GM21367 (cell line): ENCODE data around the gene RNU7-1.

ENCODE experiments used
- ATAC-seq: cut with Tn5 transposase; IDR thresholded peaks from one replicate; pipeline ENCODE4 v1.9.1; 2021; ENCODE audit not compliant: unreplicated experiment

Gene RNU7-1

DNA sequence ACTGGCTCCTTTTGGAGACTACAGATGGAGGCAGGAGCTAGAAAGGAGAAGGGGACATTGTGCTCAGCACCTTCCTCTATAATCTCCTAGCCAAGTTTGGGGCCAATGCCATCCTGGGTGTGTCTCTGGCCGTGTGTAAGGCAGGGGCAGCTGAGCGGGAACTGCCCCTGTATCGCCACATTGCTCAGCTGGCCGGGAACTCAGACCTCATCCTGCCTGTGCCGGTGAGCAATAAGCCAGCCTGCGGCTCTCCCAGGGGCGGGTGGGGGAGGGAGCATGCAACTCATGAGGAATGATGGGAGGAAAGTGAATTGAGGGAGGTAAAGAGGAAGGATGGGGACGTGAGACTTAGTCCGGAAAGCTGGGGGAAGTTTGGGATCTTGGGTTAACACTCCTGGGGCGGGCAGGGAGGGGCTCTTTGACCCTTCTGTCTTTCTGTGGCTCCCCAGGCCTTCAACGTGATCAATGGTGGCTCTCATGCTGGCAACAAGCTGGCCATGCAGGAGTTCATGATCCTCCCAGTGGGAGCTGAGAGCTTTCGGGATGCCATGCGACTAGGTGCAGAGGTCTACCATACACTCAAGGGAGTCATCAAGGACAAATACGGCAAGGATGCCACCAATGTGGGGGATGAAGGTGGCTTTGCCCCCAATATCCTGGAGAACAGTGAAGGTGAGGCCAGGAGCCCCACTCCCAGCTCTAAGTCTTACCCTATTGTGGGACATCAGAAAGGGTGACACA, 26.0 kb upstream of the RNU7-1 start:
- no peak for ATAC-seq

DNA sequence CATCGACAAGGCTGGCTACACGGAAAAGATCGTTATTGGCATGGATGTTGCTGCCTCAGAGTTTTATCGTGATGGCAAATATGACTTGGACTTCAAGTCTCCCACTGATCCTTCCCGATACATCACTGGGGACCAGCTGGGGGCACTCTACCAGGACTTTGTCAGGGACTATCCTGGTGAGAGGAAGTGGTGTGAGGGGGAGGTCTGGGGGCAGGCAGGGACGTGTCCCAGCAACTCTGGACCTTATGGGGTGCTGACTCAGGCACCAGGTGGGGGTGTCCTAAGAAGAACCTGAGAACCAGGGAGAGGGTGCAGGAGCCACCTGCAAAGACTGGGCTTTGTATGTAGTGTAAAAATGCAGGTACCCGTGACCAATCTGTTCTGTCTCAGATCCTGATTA, 24.0 kb upstream of the RNU7-1 start:
- ATAC-seq, result no peak

DNA sequence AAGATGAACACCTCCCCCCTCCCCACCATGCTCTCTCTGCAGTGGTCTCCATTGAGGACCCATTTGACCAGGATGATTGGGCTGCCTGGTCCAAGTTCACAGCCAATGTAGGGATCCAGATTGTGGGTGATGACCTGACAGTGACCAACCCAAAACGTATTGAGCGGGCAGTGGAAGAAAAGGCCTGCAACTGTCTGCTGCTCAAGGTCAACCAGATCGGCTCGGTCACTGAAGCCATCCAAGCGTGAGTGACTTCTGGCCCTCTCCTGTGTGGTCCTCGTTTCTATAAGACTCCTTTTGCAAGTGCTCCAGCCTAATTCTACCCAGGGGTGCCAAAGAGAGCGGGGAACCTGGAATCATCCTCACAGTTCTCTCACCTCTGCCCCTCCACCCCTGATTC, 22.1 kb upstream of the RNU7-1 start:
- ATAC-seq, result no peak

DNA sequence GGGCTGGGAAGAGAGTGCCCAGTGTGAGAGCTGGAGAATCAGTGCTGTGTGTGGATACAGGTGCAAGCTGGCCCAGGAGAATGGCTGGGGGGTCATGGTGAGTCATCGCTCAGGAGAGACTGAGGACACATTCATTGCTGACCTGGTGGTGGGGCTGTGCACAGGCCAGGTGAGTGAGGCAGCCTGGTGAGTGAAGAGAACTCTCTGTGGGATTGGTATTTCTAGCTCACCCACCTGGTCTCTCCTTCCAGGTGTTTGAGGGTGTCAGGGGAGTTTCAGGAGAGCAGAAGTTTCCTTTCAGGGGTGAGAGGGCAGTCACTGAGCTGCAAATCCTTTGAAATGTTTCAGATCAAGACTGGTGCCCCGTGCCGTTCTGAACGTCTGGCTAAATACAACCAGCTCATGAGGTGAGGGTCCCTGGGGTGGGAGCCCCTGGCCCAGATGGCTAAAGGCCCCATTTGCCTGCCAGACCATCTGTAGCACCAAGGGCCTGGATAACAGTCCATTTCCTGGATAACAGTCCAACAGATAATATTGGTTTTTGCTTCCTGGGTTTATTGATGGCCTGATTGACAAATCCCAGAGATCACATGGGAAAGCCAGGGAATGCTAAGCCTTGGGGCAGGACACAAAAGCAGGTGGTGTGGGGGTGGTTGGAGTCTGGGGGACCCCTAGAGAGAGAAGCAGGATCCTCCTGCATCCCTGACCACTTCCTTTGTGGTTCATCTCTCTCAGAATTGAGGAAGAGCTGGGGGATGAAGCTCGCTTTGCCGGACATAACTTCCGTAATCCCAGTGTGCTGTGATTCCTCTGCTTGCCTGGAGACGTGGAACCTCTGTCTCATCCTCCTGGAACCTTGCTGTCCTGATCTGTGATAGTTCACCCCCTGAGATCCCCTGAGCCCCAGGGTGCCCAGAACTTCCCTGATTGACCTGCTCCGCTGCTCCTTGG, 21.3 kb upstream of the RNU7-1 start:
- no peak for ATAC-seq

DNA sequence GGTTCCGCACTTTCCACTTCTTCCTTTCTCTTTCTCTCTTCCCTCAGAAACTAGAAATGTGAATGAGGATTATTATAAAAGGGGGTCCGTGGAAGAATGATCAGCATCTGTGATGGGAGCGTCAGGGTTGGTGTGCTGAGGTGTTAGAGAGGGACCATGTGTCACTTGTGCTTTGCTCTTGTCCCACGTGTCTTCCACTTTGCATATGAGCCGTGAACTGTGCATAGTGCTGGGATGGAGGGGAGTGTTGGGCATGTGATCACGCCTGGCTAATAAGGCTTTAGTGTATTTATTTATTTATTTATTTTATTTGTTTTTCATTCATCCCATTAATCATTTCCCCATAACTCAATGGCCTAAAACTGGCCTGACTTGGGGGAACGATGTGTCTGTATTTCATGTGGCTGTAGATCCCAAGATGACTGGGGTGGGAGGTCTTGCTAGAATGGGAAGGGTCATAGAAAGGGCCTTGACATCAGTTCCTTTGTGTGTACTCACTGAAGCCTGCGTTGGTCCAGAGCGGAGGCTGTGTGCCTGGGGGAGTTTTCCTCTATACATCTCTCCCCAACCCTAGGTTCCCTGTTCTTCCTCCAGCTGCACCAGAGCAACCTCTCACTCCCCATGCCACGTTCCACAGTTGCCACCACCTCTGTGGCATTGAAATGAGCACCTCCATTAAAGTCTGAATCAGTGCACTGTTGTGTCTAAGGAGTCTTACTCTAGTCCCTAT, 20.4 kb upstream of the RNU7-1 start:
- ATAC-seq, result no peak

DNA sequence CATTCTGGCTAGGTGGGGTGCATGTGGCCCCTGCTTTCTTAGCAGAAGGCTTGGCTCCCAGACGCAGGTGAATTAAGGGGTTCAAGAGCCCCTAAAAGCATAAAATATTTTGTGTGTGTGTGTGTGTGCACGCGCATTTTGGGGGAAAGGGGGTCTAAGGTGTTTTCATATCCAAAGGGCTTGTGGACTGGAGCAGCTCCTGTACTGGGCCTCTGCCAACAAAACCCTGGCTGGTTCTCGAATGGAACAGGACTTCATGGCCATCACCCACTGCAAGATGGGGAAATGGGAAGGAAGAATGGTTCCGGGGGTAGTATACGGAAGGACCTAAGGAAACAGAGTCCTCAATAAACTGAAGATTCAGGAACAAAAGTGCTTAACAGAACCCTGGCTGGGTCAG, 19.8 kb upstream of the RNU7-1 start:
- no peak for ATAC-seq

DNA sequence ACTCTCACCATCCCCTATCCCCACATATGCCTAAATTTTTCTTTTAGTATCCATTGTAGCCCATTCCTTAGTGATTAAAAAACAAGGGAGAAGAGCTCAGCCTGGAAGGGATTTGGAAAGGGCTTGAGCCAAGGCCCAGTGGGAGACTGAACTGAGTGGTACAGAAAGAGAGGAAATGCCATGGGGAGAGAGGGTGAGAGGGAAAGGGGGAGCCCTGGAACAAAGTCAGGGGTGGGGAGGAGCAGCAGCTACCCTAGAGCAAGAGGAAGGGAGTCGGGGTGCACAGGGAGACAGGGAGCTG, 18.4 kb upstream of the RNU7-1 start:
- no peak for ATAC-seq

DNA sequence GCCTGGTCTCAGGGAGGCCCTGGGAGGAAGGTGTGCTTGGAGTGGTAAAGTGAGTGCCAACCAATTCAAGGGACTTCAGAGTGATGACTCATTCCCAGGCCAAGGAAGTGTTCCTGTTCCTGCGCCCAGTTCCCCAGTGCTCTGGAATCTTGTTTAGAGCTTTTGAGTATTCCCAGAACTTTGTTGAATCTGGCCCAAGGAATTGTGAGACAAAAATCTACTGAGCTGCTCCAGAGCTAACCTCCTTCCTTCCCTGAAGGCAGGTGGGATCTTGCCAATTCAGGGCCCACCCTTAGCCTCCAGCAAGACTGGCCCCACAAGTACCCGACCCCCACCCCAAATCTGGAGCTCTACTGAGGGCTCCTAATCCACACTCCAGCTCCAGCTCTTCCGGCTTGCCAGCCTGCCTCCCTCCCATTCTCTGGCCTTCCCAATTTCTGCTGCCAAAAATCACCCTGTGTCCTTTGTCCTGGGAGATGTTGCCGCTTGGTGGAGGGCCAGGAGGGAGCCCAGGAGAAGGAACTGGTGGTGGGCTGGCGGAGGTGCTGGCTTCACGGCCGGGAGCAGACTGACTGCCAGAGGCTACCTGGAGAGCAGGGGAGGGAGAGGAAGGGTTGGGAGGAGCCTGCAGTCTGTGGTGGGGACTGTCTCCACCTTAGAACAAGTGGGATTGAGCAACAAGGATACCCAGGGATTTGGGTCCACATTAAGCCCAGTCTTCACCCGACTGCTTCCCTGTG, 17.9 kb upstream of the RNU7-1 start:
- no peak for ATAC-seq

DNA sequence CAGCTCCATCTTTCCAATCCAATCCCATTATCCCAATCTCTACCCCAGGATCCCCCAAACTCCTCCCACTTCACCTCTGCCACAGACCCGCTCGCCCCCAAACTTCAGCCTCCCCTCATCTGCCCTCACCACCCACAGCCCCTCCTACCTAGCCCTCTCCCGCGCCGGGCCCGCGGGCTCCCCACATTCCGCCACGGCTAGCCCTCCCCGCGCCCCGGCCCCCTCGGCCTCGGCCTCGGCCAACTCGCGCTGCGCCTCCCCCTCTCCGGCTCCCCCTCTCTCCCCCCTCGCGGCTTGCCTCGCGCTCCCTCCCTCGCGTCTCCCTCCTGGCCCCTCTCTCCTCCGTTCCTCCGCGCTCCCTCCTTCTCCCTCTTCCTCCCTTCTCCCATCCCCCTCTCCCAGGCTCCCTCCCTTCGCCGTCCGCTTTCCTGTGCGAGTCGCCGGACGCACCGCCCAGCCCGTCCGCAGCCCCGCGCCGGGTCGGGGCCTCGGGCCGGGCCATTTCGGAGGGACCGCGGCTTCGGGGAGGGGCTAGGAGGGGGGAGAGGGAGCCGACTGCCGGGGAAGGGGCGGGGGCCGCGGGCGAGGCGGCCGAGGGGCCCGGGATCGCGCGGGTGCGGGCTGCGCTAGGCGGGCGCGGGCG, 16.1 kb upstream of the RNU7-1 start, which contains the start of gene ATN1:
Gene ATN1, plus strand, starts transcription at position 581 of the 643 bp plus-strand sequence. CDS start 6,043 bp downstream, outside the sequence.
- no peak for ATAC-seq

DNA sequence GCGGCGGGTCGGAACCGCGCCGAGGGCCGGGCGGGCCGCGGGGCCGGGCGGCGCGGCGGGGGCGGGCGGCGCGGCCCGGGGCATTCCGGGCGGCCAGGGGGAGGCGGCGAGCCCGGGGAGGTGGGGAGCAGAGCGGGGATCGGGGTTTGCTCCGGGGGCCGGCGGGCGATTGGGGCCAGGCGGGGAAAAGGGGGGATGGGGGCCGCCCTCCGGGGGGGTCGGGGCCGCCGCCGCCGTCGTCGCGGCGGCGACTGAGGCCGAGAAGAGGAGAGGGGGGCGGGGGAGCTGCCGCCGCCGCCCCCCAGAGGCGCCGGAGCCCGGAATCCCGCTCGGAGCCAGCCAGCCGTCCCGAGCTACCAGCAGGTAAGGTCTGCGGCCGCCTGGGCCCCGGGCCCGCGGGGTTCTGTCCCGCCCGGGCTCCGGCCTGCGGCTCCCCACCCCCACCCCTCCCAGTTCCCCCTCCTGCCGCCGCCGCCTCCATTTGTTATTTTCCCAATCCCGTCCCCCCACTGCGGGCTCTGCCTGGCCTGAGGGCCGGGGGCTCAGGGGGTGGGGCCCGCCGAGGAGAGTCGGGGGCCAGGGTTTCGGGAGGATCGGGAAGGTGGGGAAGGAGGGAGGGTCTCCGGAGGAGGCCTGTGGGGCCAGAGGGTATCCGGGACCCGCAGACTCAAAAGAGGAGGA, 15.5 kb upstream of the RNU7-1 start:
- no peak for ATAC-seq

DNA sequence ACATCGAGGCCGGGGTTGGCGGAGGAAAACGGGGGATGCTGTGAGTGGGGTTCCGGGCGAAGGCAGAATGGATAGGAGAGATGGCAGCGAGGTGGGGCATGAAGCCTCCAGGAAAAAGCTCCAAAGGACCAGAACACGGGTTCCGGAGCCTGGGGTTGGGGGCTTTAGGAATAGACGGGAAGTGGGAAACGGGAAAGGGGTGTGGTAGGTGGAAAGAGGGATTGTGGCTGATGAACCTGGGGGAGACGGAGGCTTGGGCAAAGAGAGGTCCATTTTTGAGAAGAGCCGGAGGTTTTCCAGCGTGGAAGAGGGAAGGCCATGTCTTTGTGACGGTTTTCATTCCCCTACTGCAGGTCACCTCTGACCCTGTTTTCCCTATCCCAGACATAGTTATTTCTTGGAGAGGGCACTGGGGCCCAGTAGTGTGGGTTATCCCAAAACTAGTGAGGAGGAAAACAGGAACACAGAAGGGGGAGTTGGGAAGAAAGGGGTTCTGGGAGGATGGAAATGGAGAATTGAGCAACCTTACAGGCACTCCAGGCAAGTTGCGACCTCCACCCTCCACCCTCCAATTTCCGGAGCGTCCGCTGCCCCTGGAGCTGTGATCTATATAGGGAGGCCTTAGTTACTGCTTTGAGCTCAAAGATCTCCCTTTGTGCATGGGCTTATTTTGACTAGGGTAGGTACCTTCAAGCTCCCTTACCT, 14.8 kb upstream of the RNU7-1 start:
- ATAC-seq, result no peak

DNA sequence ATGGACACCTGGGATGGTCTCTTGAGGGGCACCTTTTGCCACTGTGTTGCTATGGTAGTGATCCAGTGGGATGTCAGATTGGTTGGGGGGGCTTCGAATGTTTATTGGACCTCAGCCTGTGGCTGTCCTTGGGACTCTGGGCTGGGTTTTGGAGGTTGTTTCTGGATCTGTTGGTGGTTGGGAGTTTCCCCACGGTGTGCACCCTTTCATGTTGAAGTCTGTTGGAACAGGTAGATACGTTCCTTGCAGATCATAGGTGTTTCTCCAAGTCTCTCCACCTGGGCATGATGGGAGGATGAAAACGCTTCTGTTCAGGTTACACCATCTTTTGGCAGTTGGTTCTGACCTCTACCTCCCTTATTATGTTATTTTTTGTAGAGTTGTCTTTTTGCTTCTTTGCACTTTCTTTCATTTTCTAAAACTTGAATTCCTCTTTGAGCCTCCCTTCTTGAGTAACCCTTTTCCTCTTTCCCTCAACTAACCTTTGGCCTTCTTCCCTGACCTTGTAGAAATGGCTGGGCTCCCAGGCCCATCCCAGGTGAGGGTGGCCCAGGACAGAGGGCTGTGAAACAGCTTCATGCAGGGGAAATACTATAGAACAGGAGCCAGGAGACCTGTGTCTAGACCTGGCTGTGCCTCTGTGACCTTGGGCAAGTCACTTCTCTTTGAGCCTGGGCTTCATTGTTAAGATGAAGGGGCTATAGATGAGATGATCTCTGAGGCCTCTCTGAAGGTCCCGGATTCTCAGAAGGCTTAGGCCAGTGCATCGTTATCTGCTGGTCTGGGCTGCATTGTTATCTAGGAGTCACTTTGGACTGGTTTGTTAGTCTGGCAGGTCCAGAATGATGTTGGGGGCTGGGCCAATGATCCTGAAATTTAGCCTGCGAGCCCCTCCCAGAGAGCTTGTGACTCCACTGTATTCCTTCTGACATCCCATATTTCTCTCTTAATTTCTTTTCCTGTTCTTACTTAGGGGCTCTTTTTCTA, 13.9 kb upstream of the RNU7-1 start:
- no peak for ATAC-seq

DNA sequence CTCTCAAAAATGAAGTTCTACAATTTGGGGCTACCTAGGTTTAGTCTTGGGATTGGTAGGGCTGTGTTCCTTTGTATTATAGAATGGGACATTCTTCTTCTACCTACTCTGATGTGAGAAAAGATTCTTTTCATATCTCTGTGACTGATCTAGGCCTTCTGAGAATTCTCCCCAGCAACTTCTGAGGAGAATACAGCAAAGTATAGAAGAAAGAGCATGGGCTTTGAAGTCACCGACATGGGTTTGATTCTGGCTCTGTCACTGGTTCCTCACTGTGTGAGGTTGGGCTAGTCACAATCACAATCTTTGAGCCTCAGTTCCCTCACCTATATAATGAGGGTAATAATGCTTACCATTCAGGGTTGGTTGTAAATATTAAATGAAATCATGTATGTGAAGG, 10.8 kb upstream of the RNU7-1 start:
- no peak for ATAC-seq

DNA sequence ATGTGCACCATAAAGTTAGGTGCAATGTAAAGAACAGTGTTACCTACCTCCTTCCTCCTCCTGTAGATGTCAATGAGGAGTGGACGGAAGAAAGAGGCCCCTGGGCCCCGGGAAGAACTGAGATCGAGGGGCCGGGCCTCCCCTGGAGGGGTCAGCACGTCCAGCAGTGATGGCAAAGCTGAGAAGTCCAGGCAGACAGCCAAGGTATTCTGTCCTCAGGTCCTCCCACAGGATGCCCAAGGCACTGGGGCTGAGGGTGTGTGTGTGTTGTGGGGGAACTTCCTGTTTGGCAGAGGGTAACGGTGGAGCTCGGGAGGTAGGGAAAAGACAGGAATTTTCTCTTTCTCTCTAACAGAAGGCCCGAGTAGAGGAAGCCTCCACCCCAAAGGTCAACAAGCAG, 9.5 kb upstream of the RNU7-1 start:
- ATAC-seq, result no peak

DNA sequence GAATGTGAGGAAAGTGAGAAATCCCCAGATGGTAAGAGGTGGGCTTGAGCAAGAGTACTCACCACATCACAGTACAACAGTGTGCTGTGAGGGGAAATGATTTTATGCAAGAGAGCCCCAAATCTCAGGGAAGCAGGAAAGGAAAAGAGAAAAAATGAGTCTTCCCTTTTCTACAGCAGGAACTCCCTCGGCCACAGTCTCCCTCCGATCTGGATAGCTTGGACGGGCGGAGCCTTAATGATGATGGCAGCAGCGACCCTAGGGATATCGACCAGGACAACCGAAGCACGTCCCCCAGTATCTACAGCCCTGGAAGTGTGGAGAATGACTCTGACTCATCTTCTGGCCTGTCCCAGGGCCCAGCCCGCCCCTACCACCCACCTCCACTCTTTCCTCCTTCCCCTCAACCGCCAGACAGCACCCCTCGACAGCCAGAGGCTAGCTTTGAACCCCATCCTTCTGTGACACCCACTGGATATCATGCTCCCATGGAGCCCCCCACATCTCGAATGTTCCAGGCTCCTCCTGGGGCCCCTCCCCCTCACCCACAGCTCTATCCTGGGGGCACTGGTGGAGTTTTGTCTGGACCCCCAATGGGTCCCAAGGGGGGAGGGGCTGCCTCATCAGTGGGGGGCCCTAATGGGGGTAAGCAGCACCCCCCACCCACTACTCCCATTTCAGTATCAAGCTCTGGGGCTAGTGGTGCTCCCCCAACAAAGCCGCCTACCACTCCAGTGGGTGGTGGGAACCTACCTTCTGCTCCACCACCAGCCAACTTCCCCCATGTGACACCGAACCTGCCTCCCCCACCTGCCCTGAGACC, 8.0 kb upstream of the RNU7-1 start:
- no peak for ATAC-seq

DNA sequence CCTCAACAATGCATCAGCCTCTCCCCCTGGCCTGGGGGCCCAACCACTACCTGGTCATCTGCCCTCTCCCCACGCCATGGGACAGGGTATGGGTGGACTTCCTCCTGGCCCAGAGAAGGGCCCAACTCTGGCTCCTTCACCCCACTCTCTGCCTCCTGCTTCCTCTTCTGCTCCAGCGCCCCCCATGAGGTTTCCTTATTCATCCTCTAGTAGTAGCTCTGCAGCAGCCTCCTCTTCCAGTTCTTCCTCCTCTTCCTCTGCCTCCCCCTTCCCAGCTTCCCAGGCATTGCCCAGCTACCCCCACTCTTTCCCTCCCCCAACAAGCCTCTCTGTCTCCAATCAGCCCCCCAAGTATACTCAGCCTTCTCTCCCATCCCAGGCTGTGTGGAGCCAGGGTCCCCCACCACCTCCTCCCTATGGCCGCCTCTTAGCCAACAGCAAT, 7.4 kb upstream of the RNU7-1 start:
- no peak for ATAC-seq
